Measurements from ENCODE around the gene PRKCD. TPM values are rescaled to one million over a fixed set of nuclear protein-coding genes. Genes with fewer than 3 reads are reported as not detected.

PRKCD gene
- total RNA-seq, 1 donor from 2014 or later = 78.4 TPM

DNA sequence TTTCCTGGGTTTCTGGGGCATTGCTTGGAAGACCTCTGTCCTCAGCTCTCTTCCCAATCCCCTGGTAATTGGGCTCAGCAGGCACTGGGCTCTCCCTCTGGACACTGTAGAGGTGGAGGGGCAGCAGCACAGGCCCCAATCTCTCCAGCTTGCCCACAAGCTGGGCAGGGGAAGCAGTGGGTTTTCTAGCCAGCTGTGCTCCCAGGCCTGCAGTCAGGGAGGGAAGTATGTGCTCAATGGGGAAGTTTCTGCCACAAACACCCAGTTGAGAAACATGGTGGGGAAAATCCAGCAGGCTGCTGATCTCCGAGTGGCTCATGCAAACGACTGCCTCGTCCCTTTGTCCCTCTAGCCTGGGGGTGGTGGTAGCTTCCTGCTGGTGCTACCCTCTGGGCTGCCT, 18.0 kb upstream of the PRKCD start:
- Histone ChIP-seq H3K9me3 (no peaks in the 10 kb centered on the region), H3K36me3 (no peaks in the 10 kb centered on the region), H3K27me3 (no peaks in the 10 kb centered on the region), H3K4me3 (no peak overlapping the region), H3K4me1 (peaks cover 21% of the 10 kb centered on the region), H3K27ac (no peak overlapping the region)
- intact Hi-C loops (cut with DNase I) = no loop called here
- peak; percentile 59 for DNase-seq
- ATAC-seq = peak; percentile 69
- TF ChIP-seq, protein P1, sequence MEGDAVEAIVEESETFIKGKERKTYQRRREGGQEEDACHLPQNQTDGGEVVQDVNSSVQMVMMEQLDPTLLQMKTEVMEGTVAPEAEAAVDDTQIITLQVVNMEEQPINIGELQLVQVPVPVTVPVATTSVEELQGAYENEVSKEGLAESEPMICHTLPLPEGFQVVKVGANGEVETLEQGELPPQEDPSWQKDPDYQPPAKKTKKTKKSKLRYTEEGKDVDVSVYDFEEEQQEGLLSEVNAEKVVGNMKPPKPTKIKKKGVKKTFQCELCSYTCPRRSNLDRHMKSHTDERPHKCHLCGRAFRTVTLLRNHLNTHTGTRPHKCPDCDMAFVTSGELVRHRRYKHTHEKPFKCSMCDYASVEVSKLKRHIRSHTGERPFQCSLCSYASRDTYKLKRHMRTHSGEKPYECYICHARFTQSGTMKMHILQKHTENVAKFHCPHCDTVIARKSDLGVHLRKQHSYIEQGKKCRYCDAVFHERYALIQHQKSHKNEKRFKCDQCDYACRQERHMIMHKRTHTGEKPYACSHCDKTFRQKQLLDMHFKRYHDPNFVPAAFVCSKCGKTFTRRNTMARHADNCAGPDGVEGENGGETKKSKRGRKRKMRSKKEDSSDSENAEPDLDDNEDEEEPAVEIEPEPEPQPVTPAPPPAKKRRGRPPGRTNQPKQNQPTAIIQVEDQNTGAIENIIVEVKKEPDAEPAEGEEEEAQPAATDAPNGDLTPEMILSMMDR (IDR thresholded peaks at IDR 0.05) = no peak

DNA sequence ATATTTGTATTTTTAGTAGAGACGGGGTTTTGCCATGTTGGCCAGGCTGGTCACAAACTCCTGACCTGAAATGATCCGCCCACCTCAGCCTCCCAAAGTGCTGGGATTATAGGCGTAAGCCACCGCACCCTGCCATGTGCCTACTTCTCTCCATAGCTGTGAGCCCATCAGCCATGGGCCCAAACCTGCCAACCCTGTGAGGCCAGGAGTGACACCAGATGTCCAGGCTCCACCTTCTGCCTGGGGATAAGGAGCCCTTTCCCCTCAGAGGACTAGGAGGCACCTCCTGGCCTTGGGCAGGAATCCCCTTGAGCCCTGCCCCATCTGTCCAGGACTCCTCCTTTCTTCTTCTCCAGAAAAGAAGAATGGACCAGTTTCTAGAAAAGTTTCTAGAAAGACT, 16.6 kb upstream of the PRKCD start:
- TF ChIP-seq, protein P1 (IDR thresholded peaks at IDR 0.05) = no peak
- intact Hi-C loops (cut with DNase I) = no loop called here
- no peaks in the 10 kb centered on the region for H3K36me3 ChIP-seq
- no peaks in the 10 kb centered on the region for H3K27me3 ChIP-seq
- H3K9me3 ChIP-seq = no peaks in the 10 kb centered on the region
- H3K4me1 ChIP-seq = peaks cover 24% of the 10 kb centered on the region
- H3K4me3 ChIP-seq = no peak overlapping the region
- ATAC-seq (no peak), DNase-seq (no peak)
- no peak overlapping the region for H3K27ac ChIP-seq

DNA sequence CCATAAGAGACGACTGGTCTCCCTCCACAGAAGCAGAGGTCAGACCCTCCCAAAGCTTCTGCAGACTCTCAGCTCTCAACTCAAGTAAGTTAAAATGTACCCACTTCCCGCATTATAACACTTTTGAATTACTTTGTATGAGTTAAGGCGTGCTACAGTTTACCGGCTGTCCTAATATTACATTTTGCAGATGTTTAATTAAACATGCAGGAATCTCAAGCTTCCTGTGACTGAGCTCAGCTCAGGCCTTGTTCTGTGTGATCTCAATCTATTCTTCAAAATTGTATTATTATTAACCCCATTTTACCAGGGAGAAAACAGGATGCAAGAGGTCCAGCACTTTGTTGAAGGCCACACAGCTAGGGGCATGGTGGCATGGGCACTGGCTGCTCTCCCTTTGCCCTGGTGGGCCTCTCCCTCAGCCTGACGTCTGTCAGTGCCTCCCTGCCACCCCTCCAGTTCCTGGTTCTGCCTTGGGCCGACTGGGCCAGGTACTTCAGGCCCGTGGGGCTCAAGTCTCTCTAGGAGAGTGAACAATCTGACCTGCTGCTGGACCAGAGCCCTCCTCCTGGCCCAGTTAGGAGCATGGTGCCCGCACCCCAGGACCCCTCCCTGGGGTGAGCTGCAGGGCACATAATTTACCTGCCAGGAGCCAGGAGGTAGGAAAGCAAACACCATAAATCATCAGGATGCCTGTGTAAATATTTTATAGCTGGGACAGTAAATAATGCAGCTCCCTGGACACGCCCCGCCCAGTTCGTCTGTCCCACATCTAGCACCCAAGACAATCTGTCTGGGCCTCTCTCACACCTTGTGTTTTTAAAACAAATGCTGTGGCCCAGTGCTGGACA, 15.9 kb upstream of the PRKCD start:
- Histone ChIP-seq H3K4me3 (no peak overlapping the region), H3K4me1 (peaks cover 28% of the 10 kb centered on the region), H3K36me3 (no peaks in the 10 kb centered on the region), H3K27ac (no peak overlapping the region), H3K27me3 (no peaks in the 10 kb centered on the region), H3K9me3 (no peaks in the 10 kb centered on the region)
- DNase-seq (no peak), ATAC-seq (peak; percentile 24)
- TF ChIP-seq, protein P1 (IDR thresholded peaks at IDR 0.05) = no peak
- intact Hi-C loops (cut with DNase I) = no loop called here

DNA sequence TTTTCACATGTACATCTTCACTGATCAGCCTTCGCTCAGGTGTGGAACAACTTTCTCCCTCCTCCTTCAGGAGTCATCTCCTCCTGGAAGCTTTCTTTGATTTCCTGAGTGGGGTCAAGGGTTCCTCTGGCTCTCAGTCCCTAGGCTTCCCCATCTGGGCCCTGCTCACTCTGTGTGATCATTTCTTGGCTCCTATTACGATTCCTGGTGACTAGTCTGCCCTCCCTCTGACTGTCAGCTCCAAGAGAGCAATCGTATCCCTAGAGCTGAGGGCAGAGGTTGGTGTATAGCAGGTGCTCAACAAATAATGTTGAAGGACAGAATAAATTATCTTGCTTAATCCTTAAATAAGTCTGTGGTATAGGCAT, 15.3 kb upstream of the PRKCD start:
- Histone ChIP-seq H3K36me3 (no peaks in the 10 kb centered on the region), H3K27ac (no peak overlapping the region), H3K27me3 (no peaks in the 10 kb centered on the region), H3K4me3 (no peak overlapping the region), H3K4me1 (peaks cover 29% of the 10 kb centered on the region), H3K9me3 (no peaks in the 10 kb centered on the region)
- TF ChIP-seq, protein P1 (IDR thresholded peaks at IDR 0.05) = no peak
- no peak for DNase-seq
- intact Hi-C loops (cut with DNase I) = no loop called here
- ATAC-seq = no peak

GRCh38 chr3:53146319-53146891, 14.6 kb upstream of the PRKCD start:
- H3K36me3 ChIP-seq = no peaks in the 10 kb centered on the region
- H3K27me3 ChIP-seq = no peaks in the 10 kb centered on the region
- intact Hi-C loops (cut with DNase I) = no loop called here
- H3K27ac ChIP-seq = peak overlapping the region; percentile 8
- H3K4me3 ChIP-seq = no peak overlapping the region
- DNase-seq (no peak), ATAC-seq (no peak)
- H3K9me3 ChIP-seq = no peaks in the 10 kb centered on the region
- TF ChIP-seq, protein P1 (IDR thresholded peaks at IDR 0.05) = no peak
- H3K4me1 ChIP-seq = peaks cover 31% of the 10 kb centered on the region
